PFSK-1 (cell line): ENCODE data around the gene GPRC5C.

Experiments used
- FOXP2 ChIP-seq: optimal IDR thresholded peaks from 2 replicates; pipeline ENCODE3; 2011; ENCODE audit warnings: borderline replicate concordance, control low read depth, inconsistent platforms; ENCODE audit not compliant: insufficient read depth; ENCODE audit errors: extremely low read length, extremely low read depth
- POLR2AphosphoS5 ChIP-seq: IDR thresholded peaks from 2 replicates; pipeline ENCODE4 v1.6.1; 2012; ENCODE audit warnings: low read depth, mild to moderate bottlenecking, control low read depth, low read length, moderate library complexity
- SIN3A ChIP-seq: IDR thresholded peaks from 2 replicates; pipeline ENCODE4 v1.6.1; 2012; ENCODE audit warnings: mild to moderate bottlenecking, low read length, moderate library complexity, borderline replicate concordance; ENCODE audit not compliant: insufficient read depth
- TAF1 ChIP-seq: IDR thresholded peaks from 2 replicates; pipeline ENCODE4 v1.6.1; 2012; ENCODE audit warnings: low read length, control low read depth, borderline replicate concordance; ENCODE audit not compliant: insufficient read depth

DNA sequence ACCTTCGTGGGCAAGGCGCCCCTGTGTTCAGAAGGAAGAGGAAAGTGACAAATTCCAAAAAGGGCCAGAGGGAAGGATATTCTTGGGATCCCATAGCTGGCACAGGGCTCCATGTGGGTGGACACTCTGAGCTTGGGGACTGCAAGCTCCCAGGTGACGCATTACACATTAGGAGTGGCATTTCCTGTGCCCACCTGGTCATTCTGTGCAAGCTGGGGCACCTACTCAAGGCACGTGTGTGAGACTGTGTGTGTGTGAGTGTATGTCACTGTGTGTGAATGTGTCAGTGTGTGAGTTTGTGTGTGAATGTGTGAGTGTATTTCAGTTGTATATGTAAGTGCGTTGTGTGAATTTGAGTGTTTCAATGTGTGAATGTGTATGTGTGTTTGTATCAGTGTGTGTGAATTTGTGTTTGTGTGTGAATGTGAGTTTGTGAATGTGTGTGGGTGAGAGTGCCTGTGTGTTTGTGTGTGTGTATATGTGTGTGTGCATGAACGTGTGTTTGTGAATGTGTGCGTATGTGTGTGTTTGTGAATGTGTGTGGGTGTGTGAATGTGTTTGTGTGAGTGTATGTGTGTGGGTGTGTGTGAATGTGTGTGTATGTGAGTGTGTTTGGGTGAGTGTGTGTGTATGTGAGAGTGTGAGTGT is 33.0 kb downstream of the GPRC5C start:
- TF ChIP-seq TAF1 = no peak
- no peak for TF ChIP-seq FOXP2
- no peak for TF ChIP-seq POLR2AphosphoS5
- TF ChIP-seq SIN3A = no peak
